ENCODE data around the gene PDE2A.

GRCh38 chr11:72678524-72678923 is 4.3 kb upstream of the PDE2A start:
- no peak for TF ChIP-seq CTCF (IDR thresholded peaks at IDR 0.05)
- no peak for TF ChIP-seq POLR2A (IDR thresholded peaks at IDR 0.05)
